ENCODE measurements around the gene FEM1A.
"Not testable (repeated sequence)": the region's sequence is repeated elsewhere in the genome, so short reads cannot be mapped to it uniquely, and the experiment has no call there.

Gene FEM1A

DNA sequence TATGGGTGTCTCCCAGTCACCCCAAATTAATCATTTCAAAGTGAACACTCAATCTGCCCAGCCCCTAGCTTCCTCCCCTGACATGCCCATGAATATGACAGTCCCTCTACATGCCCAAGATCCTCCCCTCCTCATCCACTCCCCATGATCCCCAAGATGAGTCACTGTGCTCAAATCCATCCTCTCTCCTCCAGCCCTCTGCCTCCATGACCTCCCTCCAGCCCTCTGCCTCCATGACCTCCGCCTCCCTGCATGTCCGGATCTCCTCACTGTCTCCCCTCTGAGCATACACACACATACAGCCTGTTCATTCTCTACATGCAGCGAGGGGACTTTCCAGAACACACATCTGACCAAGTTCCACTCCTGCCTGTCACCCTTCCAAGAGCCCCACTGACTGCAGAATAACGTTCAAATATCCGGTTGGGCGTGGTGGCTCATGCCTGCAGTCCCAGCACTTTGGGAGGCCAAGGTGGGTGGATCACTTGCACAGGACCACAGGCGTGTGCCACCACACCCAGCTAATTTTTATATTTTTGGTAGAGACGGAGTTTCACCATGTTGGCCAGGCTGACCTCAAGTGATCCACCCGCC is 18.4 kb upstream of the FEM1A start:
- DNase-seq (ENCODE audit: low read depth): no peak
- TF ChIP-seq, protein P1, sequence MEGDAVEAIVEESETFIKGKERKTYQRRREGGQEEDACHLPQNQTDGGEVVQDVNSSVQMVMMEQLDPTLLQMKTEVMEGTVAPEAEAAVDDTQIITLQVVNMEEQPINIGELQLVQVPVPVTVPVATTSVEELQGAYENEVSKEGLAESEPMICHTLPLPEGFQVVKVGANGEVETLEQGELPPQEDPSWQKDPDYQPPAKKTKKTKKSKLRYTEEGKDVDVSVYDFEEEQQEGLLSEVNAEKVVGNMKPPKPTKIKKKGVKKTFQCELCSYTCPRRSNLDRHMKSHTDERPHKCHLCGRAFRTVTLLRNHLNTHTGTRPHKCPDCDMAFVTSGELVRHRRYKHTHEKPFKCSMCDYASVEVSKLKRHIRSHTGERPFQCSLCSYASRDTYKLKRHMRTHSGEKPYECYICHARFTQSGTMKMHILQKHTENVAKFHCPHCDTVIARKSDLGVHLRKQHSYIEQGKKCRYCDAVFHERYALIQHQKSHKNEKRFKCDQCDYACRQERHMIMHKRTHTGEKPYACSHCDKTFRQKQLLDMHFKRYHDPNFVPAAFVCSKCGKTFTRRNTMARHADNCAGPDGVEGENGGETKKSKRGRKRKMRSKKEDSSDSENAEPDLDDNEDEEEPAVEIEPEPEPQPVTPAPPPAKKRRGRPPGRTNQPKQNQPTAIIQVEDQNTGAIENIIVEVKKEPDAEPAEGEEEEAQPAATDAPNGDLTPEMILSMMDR (conservative IDR thresholded peaks at IDR 0.05; ENCODE audit: low read depth, low read length): no peak

DNA sequence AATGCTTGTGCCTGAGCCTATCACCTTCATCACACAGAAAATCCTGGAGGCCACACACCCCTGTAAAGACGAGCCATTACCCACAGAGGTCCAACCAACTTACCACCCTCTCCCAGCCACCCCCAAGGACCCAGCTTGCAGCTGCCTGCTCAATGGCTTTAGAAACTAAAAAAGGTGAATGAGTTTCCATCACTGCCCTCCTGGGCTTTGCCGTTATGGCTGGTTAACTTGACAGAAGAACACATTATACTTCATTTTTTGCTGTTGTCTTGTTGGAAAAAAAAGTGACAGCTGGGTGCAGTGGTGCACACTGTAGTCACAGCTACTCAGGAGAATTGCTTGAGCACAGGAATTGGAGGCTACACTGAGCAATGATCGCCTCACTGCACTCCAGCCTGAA is 17.4 kb upstream of the FEM1A start:
- TF ChIP-seq, protein P1 (conservative IDR thresholded peaks at IDR 0.05; ENCODE audit: low read depth, low read length): no peak
- H3K4me3 ChIP-seq (ENCODE audit: low read length): no peak overlapping the region
- no peak for DNase-seq (ENCODE audit: low read depth)

More for the DNA sequence above, 18.4 kb upstream of the FEM1A start:
- H3K4me3 ChIP-seq (ENCODE audit: low read length): no peak overlapping the region

DNA sequence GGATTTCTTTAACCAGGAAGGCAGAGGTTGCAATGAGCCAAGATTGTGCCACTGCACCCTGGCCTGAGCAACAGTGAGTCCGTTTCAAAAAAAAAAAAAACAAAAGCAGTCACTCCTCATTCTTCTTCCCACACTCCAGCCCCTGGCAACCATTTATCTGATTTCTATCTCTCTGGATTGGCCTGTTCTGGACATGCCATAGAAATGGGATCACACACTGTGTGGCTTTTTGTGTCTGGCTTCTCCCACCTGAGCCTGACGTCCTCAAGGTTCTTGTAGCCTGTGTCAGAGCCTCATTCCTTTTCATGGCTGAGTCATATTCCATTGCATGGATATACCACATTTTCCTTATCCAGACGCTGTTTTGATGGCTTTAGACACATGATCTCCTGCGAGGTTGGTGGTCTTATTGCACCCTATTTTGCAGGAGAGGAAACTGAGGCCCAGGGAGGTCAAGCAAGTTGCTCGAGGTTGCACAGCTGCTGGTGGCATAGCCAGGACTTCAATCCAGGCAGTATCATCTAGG is 15.8 kb upstream of the FEM1A start:
- TF ChIP-seq, protein P1 (conservative IDR thresholded peaks at IDR 0.05; ENCODE audit: low read depth, low read length): no peak
- no peak overlapping the region for H3K4me3 ChIP-seq (ENCODE audit: low read length)
- no peak for DNase-seq (ENCODE audit: low read depth)

DNA sequence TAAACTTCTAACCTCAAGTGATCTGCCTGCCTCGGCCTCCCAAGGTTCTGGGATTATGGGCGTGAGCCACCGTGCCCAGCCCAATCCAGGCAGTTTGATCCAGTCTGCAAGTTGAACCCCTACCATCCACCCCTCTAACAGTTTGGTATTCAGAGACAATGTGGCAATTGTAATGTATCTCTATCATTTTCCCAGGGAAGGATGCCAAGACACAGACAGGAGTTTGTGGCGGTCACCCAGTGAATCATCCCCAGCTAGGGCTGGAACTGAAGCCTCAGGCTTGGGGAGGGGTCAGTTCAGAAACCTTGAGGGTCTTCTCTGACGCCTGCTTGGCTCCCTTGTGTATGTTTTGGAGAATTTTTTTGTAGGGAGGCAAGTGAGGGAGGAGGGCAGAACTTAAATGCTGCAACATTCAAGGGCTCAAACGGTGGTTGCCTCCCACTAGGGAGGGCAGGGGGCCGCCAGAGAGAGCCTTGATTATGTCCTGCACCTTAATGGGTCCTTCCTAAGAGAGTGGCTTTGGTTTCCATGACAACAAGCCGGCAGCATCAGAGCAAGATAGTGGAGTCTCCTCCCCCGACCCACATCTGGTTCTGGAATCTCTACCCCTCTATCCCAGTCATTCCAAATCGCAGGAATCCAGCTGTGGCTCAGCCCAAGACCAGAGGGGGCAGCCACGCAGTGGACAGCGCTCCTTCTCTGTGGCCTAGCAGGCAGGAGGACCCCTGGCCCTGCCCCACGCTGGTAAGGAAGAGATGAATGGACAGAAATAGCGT is 14.9 kb upstream of the FEM1A start:
- no peak for DNase-seq (ENCODE audit: low read depth)
- TF ChIP-seq, protein P1 (conservative IDR thresholded peaks at IDR 0.05; ENCODE audit: low read depth, low read length): no peak

DNA sequence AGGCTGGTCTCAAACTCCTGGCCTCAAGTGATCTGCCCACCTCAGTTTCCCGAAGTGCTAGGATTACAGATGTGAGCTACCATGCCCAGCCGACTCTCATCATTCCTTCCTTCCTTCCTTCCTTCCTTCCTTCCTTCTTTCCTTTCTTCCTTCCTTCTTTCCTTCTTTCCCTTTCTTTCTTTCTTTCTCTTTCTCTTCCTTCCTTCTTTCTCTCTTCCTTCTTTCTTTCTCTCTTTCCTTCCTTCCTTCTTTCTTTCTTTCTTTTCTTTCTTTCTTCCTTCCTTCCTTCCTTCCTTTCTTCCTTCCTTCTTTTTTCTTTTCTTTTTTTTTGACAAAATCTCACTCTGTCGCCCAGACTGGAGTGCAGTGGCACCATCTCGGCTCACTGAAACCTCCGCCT is 13.4 kb upstream of the FEM1A start:
- H3K4me3 ChIP-seq (ENCODE audit: low read length); DNase-seq (ENCODE audit: low read depth): not testable (repeated sequence)

More for the DNA sequence above, 14.9 kb upstream of the FEM1A start:
- H3K4me3 ChIP-seq (ENCODE audit: low read length): no peak overlapping the region

DNA sequence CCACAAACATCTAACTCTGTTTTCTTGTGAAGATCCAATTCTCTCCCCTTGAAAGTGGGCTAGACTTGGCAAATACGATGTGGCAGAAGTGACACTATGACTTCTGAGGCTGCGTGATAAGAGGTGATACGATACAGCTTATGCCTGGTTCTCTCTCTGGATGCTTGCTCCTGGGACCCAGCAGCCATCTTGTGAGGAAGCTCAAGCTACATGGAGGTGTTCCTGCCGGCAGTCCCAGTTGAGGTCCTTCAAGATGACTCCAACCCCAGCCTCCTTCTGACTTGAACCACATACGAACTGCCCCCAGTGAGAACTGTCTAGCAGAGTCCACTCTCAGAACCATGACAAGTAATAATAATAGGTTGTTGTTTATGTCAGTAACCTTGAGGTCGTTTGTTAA is 10.7 kb upstream of the FEM1A start:
- H3K4me3 ChIP-seq (ENCODE audit: low read length): no peak overlapping the region
- DNase-seq (ENCODE audit: low read depth): no peak
- TF ChIP-seq, protein P1 (conservative IDR thresholded peaks at IDR 0.05; ENCODE audit: low read depth, low read length): no peak

DNA sequence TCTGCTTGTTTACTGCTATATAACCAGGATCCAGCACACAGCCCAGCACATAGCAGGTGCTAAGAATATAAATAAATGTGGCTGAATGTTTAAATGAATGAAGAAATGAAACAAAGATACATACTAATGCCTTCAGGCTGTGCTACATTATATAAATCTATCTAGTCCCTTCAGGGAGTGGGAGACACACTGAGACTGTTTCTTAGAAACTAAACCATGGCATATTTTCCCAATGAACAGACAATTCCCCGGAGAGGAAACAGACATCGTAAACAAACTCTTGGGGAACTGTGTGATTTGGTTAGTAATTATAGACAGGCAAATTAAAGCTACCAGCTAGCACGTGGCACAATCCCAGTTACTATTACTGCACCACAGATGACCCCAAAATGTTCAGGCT is 9.7 kb upstream of the FEM1A start:
- TF ChIP-seq, protein P1 (conservative IDR thresholded peaks at IDR 0.05; ENCODE audit: low read depth, low read length): no peak

DNA sequence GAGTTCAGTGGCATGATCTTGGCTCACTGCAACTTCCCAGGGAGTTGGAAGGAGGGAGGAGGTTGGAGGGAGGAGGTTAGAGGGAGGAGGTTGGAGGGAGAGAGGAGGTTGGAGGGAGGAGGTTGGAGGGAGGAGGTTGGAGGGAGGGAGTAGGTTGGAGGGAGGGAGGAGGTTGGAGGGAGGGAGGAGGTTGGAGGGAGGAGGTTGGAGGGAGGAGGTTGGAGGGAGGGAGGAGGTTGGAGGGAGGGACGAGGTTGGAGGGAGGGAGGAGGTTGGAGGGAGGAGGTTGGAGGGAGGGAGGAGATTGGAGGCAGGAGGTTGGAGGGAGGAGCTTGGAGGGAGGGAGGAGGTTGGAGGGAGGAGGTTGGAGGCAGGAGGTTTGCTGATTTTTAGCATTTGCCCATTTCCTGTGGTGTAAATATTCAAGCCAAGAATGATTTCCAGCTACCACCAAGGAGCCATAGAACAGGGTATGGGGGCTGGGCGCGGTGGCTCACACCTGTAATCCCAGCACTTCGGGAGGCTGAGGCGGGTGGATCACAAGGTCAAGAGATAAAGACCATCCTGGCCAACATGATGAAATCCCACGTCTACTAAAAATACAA is 5.0 kb upstream of the FEM1A start:
- DNase-seq (ENCODE audit: low read depth); H3K4me3 ChIP-seq (ENCODE audit: low read length): not testable (repeated sequence)

More for the DNA sequence above, 9.7 kb upstream of the FEM1A start:
- no peak overlapping the region for H3K4me3 ChIP-seq (ENCODE audit: low read length)
- no peak for DNase-seq (ENCODE audit: low read depth)

DNA sequence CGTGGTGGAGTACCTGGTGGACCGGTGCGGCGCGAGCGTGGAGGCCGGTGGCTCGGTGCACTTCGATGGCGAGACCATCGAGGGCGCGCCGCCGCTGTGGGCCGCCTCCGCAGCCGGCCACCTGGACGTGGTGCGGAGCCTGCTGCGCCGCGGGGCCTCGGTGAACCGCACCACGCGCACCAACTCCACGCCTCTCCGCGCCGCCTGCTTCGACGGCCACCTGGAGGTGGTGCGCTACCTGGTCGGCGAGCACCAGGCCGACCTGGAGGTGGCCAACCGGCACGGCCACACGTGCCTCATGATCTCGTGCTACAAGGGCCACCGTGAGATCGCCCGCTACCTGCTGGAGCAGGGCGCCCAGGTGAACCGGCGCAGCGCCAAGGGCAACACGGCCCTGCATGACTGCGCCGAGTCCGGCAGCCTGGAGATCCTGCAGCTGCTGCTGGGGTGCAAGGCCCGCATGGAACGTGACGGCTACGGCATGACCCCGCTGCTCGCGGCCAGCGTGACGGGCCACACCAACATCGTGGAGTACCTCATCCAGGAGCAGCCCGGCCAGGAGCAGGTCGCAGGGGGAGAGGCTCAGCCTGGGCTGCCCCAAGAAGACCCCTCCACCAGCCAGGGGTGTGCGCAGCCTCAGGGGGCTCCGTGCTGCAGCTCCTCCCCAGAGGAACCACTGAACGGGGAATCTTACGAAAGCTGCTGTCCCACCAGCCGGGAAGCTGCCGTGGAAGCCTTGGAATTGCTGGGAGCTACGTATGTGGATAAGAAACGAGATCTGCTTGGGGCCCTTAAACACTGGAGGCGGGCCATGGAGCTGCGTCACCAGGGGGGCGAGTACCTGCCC is 708 bp downstream of the FEM1A start:
- not testable (repeated sequence) for DNase-seq (ENCODE audit: low read depth)

DNA sequence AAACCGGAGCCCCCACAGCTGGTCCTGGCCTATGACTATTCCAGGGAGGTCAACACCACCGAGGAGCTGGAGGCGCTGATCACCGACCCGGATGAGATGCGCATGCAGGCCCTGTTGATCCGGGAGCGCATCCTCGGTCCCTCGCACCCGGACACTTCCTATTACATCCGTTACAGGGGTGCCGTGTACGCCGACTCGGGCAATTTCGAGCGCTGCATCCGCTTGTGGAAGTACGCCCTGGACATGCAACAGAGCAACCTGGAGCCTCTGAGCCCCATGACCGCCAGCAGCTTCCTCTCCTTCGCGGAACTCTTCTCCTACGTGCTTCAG is 1.3 kb downstream of the FEM1A start:
- peak overlapping the region; percentile 72 for H3K4me3 ChIP-seq (ENCODE audit: low read length)
- not testable (repeated sequence) for DNase-seq (ENCODE audit: low read depth)

More for the DNA sequence above, 708 bp downstream of the FEM1A start:
- peak overlapping the region; percentile 72 for H3K4me3 ChIP-seq (ENCODE audit: low read length)

All from retinal pigment epithelial cell (primary cell).